ENCODE data around the gene MUSTN1.

GRCh38 chr3:52793702-52794611 is 40.9 kb downstream of the MUSTN1 start:
- no peak for TF ChIP-seq CTCF (IDR thresholded peaks at IDR 0.05)
- no peak for TF ChIP-seq POLR2A (IDR thresholded peaks at IDR 0.05)
